A673 (cell line): Measurements from ENCODE around the gene WNT6.

Experiments used
- CTCF ChIP-seq: fragments of 300-800, 200-600 bp; sonication (generic); conservative IDR thresholded peaks from 2 replicates; pipeline ENCODE4 v1.5.1; 2017; ENCODE audit warnings: low read depth, mild to moderate bottlenecking, antibody characterized with exemption, low read length, moderate library complexity, mixed read lengths
- EZH2 ChIP-seq: fragments of 200-600 bp; sonication (generic); IDR thresholded peaks from 2 replicates; pipeline ENCODE4 v1.6.1; 2017; ENCODE audit warnings: borderline replicate concordance, low read depth, mild to moderate bottlenecking, mixed read lengths, antibody characterized with exemption, low read length; ENCODE audit not compliant: poor library complexity, severe bottlenecking

- TF ChIP-seq CTCF = no peak
- no peak for TF ChIP-seq EZH2
Measured at GRCh38 chr2:218888341-218888740, 28.7 kb downstream of the WNT6 start.
